Measurements from ENCODE around the gene ALOX12. TPM values are rescaled to one million over a fixed set of nuclear protein-coding genes. Genes with fewer than 3 reads are reported as not detected.

The ALOX12 gene
- total and polyA plus RNA-seq, 12 donors, result 0.04 to 0.11 TPM; not detected in 10

GRCh38 chr17:7016886-7017826 is 21.3 kb downstream of the ALOX12 start:
- intact Hi-C loops (cut with DNase I), result loop anchor here in 6 of 10 donors (10.0 kb wide), 2 partner anchors 262 to 352 kb away; partner anchors contain the start of gene XAF1 (in 5 of the 6)
- H3K4me3 ChIP-seq, result peak overlapping the region in 7 of 10 donors; percentile 56 to 80 (median 65)

GRCh38 chr17:7017827-7018200 is 22.0 kb downstream of the ALOX12 start:
- ATAC-seq (no peak), DNase-seq (no peak)
- Histone ChIP-seq H3K4me1 (peaks cover 26 to 89% (median 71%) of the 10 kb centered on the region in 9 donors), H3K36me3 (peaks cover 0 to 24% (median 0%) of the 10 kb centered on the region in 9 donors), H3K9me3 (no peaks in the 10 kb centered on the region), H3K4me3 (peak overlapping the region in 7 of 10 donors; percentile 56 to 80 (median 65)), H3K27ac (peak overlapping the region; percentile 87 to 100 (median 96)), H3K27me3 (peaks cover 0 to 11% (median 7%) of the 10 kb centered on the region in 7 donors)
- 67 to 80% methylated on average over 12 of the region's 12 CpGs for WGBS, 2 donors
- TF ChIP-seq, protein P1, sequence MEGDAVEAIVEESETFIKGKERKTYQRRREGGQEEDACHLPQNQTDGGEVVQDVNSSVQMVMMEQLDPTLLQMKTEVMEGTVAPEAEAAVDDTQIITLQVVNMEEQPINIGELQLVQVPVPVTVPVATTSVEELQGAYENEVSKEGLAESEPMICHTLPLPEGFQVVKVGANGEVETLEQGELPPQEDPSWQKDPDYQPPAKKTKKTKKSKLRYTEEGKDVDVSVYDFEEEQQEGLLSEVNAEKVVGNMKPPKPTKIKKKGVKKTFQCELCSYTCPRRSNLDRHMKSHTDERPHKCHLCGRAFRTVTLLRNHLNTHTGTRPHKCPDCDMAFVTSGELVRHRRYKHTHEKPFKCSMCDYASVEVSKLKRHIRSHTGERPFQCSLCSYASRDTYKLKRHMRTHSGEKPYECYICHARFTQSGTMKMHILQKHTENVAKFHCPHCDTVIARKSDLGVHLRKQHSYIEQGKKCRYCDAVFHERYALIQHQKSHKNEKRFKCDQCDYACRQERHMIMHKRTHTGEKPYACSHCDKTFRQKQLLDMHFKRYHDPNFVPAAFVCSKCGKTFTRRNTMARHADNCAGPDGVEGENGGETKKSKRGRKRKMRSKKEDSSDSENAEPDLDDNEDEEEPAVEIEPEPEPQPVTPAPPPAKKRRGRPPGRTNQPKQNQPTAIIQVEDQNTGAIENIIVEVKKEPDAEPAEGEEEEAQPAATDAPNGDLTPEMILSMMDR (IDR thresholded peaks at IDR 0.05), result no peak
- intact Hi-C loops (cut with DNase I), result loop anchor here in 6 of 10 donors (10.0 kb wide), 2 partner anchors 263 to 353 kb away; partner anchors contain the start of gene XAF1 (in 5 of the 6)

More at GRCh38 chr17:7016886-7017826, 21.3 kb downstream of the ALOX12 start:
- TF ChIP-seq, protein P1 (IDR thresholded peaks at IDR 0.05), result no peak
- ATAC-seq (no peak), DNase-seq (no peak)
- peaks cover 0 to 5% (median 1%) of the 10 kb centered on the region in 7 donors for H3K27me3 ChIP-seq
- peak overlapping the region; percentile 87 to 100 (median 96) for H3K27ac ChIP-seq
- peaks cover 0 to 24% (median 0%) of the 10 kb centered on the region in 9 donors for H3K36me3 ChIP-seq
- WGBS, 2 donors, result 74 to 83% methylated on average over 20 of the region's 20 CpGs
- no peaks in the 10 kb centered on the region for H3K9me3 ChIP-seq
- H3K4me1 ChIP-seq, result peaks cover 26 to 84% (median 71%) of the 10 kb centered on the region in 9 donors

- DNase-seq, result peak; percentile 62 to 64
- Histone ChIP-seq H3K36me3 (peaks cover 0 to 24% (median 0%) of the 10 kb centered on the region in 9 donors), H3K4me3 (peak overlapping the region; percentile 28 to 80 (median 64)), H3K9me3 (no peaks in the 10 kb centered on the region), H3K4me1 (peaks cover 26 to 83% (median 66%) of the 10 kb centered on the region in 9 donors), H3K27me3 (peaks cover 0 to 18% (median 10%) of the 10 kb centered on the region in 7 donors), H3K27ac (peak overlapping the region; percentile 87 to 100 (median 96))
- ATAC-seq, result peak in 2 of 8 donors; percentile 5 to 6
- TF ChIP-seq, protein P1 (IDR thresholded peaks at IDR 0.05), result no peak
- WGBS, 2 donors, result 61 to 70% methylated on average over 10 of the region's 10 CpGs
- intact Hi-C loops (cut with DNase I), result loop anchor here in 6 of 10 donors (10.0 kb wide), 2 partner anchors 264 to 354 kb away; partner anchors contain the start of gene XAF1 (in 5 of the 6)
Measured at GRCh38 chr17:7018331-7018964, 22.6 kb downstream of the ALOX12 start.

GRCh38 chr17:7019367-7019766 is 23.5 kb downstream of the ALOX12 start:
- no peak for ATAC-seq
- Histone ChIP-seq H3K27me3 (peaks cover 0 to 18% (median 10%) of the 10 kb centered on the region in 7 donors), H3K36me3 (peaks cover 0 to 24% (median 0%) of the 10 kb centered on the region in 9 donors), H3K27ac (peak overlapping the region; percentile 87 to 100 (median 96)), H3K4me1 (peaks cover 26 to 77% (median 61%) of the 10 kb centered on the region in 9 donors), H3K9me3 (no peaks in the 10 kb centered on the region), H3K4me3 (peak overlapping the region; percentile 28 to 80 (median 64))
- TF ChIP-seq, protein P1 (IDR thresholded peaks at IDR 0.05), result no peak
- WGBS, 2 donors, result 23 to 25% methylated on average over 10 of the region's 10 CpGs
- DNase-seq, result no peak
- intact Hi-C loops (cut with DNase I), result loop anchor here in 6 of 10 donors (10.0 kb wide), 2 partner anchors 265 to 355 kb away; partner anchors contain the start of gene XAF1 (in 5 of the 6)

Data from heart right ventricle (tissue), 16 donors.